Stimulated activated CD4-positive, alpha-beta T cell treated with anti-CD3 and anti-CD28 coated beads, TNF-alpha, amount 100 ng/mL, for 4 hours (primary cell): ENCODE results near the gene CYLD.

Experiments used
- DNase-seq, 3 experiments: peaks; one replicate each; pipeline ENCODE4 v3.0.0-alpha.2; 2020; ENCODE audit warnings: low read depth in 3 of 3

The CYLD gene

DNA sequence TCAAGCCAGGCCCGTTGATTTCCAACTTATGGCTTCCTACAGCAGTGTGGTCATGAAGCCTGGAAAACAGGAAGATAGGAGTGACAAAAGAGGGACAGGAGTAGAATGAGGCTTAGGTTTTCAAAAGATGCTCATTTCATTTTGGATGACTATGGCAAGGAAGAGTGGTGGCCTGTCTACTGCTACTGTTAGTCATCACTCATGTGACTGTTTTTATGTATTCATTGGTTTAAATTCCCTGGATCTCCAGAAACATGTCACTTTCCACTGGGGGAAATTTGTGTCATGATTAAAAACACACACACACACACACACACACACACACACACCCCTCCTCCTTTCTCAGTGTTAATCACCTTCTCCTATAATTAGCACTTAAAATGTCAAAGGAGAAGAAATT, 1.1 kb upstream of the CYLD start:
- no peak for DNase-seq

DNA sequence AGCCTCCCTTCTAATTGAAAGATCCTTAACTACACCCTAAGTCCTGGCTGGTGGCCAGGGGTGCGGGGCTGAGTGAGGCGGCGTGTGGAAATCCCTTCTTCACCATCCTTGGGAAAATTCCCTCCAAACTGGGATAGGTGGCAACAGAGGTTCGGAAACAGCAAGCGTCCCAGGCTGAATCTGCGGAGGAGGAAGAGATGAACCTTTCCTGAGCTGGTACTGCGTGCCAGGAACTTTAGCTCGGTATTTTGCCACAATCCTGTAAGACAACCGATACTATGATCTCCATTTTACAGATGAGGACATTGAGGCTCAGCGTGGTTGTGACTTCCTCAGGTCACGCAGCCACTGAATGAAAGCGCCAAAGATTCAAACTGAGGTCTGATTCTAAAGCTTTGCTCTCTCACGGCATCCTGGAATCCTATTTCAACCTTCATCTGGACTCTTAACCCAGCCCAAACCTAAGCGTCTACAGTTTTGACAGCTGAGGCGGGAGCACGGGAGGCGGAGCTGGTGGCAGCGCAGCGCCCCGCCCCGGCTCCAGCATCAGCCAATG, 583 bp upstream of the CYLD start:
- no peak for DNase-seq

DNA sequence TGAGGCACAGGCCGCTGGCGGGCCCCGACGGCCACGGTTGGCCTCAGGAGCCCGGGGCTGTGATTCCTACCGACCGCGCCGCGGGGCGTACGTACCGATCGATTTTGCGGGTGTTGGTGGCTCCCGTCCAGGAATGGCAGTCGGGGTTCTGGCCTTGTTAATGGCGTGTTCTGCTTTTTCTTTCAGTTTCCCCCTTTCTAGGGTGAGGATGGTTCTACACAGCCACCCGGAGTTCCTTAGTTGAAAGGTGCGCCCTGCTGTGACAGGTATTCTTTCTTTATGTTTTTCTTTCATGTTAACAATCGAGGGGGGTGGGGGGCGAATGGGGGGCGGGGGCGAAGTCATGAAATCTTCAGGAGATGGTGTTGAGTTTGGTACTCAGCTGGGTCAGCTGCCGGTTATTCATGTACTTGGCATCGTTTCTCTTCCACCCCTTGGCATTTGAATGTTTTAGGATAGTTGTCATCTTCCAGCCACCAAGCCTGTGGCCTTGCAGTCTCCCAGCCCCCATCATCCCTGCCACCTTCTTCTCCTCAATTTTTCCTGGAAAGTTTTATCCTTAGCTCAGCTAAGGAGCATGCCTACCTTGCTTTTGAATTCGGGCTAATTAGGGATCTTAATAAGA, 802 bp downstream of the CYLD start:
- peak in 2 of 3 experiments; percentile 17 to 20 for DNase-seq

DNA sequence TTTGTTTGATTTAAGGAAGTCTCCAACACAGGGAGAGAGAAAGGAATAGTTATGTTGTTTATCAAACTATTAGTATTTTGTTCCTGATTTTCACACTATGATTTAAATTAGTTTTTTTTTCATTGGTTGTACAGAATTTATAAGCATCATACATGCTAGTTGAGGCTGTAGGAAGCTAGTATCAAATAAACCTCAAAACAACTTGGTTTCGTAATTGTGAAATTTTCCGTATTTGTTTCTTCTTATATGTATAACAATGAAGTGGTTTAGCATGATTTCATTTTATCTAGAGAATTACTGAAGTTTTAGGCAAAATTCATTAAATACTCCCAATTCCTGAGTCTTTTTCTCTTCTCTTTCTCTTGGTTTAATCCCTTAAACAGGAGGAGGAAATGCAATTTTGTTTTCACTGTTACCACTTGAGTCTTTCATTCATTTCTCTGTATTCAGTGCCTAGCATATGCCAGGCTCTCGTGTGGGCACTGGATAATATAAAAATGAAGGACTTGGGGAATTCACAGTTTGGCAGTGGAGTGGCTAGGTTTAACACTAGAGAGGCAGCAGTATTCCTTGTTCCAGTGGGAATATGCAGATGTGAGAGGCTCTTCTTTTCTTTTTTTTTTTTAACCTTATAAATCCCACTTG, 1.8 kb downstream of the CYLD start:
- DNase-seq, result no peak

DNA sequence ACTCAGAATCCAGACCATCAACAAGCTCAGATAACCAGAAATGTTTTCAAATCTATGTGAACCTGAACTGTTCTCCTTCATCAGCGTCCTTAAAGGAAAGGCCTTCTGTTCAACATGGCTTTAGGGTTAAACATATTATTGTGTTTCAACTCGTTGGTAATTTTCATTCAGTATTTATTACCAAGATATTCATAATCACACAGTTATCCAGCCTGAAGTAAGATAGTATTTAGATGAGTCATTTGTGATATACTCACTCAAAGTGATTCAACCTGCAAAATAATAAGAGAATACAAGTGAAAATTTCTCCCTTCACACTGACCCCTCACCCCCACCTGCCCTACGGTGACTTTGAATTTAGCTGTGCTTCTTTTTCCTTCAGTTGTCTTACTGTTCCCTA, 3.0 kb downstream of the CYLD start:
- no peak for DNase-seq

DNA sequence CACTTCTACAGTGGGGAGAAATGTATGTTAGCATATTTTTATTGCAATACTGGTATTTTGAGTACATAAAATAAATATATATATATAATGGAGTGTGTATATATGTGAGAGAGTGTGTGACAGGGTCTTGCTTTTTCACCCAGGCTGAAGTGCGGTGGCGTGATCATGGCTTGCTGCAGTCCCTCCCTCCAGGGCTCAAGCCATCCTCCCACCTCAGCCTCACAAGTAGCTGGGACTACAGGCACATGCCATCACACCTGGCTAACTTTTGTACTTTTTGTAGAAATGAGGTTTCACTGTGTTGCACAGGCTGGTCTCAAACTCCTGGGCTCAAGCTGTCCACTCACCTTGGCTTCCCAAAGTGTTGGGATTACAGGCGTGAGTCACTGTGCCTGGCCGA, 4.1 kb downstream of the CYLD start:
- no peak for DNase-seq

DNA sequence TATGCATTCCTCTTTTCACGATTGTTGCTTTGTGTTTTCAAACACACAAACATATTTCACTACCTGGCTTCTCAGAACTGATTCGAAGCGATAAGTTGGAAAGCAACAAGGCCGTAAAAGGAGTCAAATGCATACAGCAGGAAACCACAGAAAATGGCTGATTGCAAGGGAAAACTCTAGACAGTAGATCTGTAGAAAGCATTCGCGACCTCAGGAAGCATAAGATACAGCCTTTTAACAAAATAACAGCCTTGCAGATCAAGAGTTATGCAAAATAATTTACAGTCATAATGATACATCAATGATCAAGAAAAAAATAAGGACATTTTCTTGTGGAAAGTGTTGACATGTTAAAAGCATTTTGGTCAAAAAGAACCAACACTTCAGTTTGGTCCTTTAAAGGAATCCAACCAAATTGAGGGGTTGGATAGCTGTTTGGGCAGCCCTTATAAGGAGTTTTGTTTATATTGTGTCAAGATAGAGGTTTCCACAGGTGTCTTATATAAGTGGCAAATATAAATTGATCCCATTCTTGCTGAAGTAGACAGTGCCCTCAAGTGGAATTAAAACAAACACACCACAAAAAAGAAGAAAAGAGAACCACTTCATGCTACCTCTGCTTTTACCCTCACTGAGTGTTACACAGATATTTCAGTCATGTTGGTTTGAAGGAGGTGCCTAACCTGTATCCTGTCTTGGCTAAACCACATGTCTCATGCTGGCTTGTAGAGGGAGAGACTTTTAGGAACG, 5.5 kb downstream of the CYLD start:
- no peak for DNase-seq

DNA sequence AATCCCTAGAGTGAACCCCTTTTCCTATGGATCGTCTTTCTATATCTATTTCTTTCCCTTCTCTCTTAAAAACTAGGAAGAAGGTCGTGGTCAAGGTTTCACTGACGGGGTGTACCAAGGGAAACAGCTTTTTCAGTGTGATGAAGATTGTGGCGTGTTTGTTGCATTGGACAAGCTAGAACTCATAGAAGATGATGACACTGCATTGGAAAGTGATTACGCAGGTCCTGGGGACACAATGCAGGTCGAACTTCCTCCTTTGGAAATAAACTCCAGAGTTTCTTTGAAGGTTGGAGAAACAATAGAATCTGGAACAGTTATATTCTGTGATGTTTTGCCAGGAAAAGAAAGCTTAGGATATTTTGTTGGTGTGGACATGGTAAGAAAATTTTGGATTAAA, 9.6 kb downstream of the CYLD start:
- no peak for DNase-seq

DNA sequence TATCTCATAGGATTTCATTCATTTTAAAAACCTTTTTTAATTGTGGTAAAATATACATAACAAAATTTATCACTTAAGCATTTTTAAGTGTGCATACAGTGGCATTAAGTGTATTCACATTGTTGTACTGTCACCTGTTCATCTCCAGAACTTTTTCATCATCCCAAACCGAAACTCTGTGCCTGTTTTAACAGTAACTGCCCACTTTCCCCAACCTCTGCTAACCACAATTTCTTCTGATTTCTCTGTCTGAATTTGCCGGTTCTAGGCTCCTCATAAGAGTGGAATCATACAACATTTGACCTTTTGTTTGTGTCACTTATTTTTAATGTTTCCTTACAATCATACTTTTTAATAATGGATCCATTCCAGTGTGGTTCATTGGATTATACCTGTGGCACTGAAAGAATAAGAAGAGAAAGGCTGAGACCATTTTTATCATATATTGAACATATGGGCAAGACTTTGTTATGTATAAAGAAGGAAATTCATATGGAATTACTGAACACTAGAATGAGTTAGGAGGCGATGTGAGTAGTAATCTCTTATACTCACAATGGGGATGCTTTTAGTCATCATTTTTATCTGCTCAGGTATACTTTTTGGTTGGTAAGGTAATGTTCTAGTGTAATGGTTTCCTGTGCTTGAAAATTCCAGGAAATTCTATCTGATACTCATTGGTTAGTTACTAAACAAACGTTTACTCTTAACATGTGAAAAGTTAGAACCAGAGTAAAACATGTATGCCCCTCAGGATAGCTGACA, 10.8 kb downstream of the CYLD start:
- DNase-seq, result no peak

DNA sequence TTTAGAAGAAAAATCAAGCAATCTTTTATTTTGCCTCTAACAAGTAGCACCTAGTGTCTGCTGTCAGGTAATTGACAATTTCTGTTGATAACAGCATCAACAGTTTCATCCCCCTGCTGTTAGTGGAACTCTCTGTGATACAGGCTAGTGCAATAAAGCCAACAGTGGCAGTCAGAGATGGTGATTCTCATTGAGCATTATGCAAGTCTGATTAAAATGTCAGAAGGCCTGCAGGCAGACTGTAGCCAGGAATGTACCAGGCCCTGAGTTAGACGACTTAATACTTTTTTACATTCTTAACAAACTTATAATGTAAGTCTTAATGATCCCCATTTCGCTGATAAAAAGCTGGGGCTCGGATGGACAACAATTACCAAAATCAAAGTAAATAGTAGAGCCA, 14.6 kb downstream of the CYLD start:
- no peak for DNase-seq

DNA sequence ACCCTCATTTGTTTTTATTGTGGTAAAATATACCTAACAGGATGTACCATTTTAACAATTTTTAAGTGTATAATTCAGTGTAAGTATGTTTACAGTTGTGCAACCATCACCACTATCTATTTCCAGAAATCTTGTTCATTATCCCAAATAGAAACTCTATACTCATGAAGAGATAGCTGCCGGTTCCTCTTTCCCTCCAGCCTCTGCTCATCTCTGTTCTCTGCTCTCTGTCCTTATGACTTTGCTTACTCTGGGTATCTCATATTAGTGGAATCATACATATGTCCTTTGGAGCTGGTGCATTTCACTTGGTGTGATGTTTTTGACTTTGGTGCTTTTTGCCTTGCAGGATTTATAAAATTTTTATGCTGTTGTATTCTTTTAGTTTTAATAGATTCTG, 19.4 kb downstream of the CYLD start:
- DNase-seq, result no peak

DNA sequence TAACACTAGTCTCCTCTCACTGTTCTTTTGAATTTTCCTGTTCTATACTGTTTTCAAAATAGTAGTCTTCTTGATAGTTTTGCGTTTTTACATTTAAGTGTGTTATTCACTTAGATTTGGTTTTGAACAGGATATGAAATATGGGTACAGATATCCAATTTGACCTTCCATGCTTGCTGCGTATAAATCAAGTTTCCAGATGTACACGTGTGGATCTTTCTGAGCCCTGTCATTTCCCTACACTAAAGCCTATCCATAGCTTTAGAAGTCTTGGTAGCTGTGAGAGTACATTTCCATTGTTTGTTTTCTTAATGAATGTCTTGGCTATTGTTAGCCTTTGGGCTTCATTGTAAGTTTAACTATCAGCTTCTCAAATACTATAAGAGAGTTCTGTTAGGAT, 20.4 kb downstream of the CYLD start:
- DNase-seq, result no peak

DNA sequence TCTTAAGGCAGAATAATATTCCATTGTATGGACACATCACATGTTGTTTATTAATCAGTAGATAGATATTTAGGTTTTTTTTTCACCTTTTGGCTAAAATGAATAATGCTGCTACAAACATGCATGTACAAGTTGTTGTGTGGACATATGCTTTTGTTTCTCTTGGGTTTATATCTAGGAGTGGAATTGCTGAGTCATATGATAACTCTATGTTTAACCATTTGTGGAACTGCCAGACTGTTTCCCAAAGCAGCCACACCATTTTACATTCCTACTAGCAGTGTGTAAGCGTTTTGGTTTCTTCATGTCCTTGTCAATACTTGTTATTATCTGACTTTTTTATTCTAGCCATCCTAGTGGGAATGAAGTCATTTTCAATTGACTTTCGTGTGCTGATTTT, 21.3 kb downstream of the CYLD start:
- DNase-seq, result no peak

DNA sequence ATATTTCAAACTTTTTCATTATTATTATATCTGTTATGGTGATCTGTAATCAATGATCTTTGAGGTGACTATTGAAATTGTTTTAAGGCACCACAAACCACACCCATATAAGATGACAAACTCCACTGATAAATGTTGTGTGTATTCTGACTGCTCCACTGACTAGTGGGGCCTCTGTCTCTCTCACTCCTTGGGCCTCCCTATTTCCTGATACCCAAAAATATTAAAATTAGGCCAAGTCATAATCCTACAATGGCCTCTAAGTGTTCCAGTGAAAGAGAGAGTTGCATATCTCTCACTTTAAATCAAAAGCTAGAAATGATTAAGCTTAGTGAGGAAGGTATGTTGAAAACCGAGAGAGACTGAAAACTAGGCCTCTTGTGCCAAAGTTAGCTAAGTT, 23.4 kb downstream of the CYLD start:
- DNase-seq, result no peak

DNA sequence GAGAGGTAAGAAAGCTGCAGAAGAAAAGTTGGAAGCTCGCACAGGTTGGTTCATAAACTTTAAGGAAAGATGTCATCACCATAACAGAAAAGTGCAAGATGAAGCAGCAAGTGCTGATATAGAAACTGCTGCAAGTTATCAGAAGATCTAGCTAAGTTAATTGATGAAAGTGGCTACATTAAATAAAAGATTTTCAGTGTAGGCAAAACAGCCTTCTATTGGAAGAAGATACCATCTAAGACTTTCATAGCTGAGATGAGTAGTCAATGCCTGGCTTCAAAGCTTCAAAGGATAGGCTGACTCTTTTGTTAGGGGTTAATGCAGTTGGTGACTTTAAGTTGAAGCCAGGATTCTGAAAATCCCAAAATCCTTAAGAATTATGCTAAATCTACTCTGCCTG, 24.0 kb downstream of the CYLD start:
- no peak for DNase-seq

DNA sequence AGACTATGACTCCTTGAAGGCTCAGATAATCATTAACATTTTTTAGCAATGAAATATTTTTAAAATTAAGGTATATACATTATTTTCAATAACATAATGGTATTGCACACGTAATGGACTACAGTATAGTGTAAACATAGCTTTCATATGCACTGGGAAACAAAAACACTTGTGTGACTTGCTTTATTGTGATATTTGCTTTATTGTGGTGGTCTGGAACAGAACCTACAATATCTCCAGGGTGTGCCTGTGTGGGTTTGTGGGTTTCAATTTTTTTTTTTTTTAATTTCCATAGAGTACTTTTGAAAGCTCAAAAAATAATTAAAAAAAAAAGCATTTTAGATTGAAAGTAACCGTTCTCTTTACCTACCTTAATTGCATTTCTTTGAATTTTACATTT, 25.3 kb downstream of the CYLD start:
- DNase-seq, result no peak

DNA sequence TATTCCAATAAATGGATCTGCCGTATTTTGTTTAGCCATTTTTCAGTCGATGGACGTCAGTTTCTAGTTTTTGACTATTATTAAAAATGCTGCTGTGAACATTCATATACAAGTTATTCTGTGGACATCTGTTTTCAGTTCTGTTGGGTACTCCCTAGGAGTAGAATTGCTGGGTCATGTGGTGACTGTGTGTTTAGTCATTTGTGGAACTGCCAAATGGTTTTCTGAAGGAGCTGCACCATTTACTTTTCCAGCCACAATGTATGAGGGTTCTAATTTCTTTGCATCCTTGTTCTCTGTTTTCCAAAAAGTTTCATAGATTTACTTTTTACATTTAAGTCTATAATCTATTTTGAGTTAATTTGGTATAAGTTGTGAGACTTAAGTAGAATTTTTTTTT, 29.5 kb downstream of the CYLD start:
- DNase-seq, result no peak

DNA sequence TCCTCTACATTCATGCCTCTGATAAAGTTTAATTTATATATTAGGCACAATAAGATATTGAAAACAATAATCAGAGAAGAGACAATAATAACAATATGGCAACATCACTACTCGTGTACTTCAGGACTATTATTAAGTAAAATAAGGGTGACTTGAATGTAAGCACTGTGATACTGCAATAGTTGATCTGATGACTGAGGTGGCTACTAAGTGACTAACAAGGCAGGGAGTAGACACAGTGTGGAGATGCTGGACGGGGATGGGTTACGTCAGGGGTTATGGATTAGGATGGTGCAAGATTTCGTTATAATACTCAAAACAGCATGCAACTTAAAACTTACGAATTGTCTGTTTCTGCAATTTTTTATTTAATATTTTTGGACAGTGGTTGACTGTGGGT, 32.5 kb downstream of the CYLD start:
- DNase-seq, result no peak

DNA sequence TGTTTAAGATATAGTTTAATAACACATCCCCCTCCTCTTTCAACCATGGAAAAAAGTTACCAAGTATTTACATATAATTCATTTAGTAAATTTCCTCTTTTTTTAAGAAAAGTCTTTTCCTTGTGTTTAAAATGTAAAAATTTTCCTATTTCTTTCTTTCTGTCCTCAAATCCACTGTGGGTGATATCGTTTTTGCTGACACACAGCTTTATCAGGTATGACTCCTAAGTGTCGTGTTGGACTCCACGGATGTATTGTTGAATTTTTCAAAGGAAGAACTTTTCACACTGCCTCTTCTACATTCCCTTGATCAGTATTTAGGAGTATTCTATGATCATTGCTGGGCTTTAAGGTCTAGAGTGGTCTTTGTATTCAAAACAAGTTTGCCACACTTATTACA, 33.1 kb downstream of the CYLD start:
- no peak for DNase-seq

DNA sequence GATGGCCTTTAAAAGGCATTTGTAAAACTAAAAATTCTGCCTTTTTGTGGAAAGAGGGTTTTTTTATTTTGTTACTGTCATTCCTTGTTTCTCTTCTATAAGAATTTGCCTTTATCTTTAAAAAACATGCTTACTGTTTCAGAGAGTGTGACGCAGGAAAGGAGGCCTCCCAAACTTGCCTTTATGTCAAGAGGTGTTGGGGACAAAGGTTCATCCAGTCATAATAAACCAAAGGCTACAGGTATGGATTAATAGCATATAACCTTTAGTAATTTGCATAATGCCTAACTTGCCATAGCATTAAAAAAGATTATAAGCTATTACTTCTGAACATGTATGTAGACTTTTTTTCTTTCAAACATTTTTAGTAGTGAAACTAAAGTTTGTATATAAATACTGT, 34.2 kb downstream of the CYLD start:
- DNase-seq, result no peak

DNA sequence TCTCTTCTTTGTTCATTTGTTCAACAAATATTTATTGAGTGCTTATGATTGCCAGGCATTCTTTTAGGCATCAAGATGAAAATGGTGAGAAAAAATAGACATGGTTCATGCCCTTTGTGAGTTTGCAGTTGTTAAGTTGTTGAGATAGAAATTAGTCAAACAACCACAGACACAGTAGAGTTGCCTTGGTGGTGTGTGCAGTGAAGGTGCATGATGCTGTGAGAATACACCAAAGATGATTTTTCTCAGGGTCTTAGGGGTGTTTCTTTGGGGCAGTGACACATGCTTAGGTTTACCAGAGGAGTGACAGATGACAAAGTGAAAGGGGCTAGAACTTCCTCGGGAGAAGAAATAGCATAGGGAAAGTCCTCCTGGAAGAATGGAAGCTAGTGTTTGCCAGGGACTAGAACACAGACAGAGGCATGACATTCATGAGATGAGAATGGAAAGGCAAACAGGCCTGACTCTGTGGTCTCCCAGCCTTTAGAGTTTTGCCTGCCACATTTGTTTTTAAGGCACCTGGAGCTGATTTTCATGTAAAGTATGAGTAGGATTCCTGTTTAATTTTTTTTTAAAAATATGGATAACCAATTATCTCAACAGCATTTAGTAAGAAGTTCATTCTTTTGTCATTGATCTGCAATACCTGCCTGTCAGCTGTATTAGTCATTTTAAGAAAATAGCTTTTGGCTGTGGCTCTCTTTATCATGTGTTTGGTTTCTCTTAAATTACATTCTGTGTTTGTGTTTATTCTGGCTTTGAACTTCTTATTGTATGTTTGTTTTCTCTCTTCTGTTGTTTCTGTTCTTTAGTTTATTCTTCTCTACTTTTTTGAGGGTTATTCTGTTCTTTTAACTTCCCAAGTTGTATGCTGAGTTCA, 36.6 kb downstream of the CYLD start:
- no peak for DNase-seq
